Ovary (tissue), 3 donors: Measurements from ENCODE around the gene CARTPT.

ENCODE experiments used
- POLR2A ChIP-seq: fragments of 450-650 bp; IDR thresholded peaks from one replicate; pipeline ENCODE4 v1.6.1; 2017; ENCODE audit warnings: antibody characterized with exemption, mild to moderate bottlenecking, moderate library complexity
- TF ChIP-seq, protein P1 (sequence below), 3 donors: fragments of 450-650 bp in 2 of 3; fragments of 200-600 bp in 1 of 3; IDR thresholded peaks; one replicate each; pipeline versions ENCODE4 v1.5.1 to v1.8.0; 2016 to 2022; ENCODE audit warnings: antibody characterized with exemption in 3 of 3, mild to moderate bottlenecking in 1 of 3
- donor health status: DM: no; HTN: no; CAD: no.

DNA sequence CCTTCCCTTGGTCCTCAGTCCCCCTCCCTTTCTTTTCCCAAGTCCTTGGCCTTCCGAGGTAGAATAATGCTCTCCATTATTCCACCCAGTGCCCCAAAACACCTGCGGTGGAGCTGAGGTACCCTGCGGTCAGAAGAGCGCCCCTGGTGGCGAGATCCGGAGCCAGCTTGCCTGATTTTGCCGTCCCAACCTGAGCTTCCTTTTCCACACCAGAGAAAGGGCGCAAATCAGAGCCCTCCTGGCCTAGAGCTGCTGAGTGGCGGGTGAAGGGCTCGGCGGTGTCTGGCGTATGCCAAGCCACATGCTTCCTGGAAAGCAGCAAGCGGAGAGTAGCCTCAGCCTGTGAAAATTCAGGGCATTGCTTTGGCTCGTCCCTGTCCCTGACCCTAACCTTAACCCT, 21.1 kb upstream of the CARTPT start:
- TF ChIP-seq, protein P1, sequence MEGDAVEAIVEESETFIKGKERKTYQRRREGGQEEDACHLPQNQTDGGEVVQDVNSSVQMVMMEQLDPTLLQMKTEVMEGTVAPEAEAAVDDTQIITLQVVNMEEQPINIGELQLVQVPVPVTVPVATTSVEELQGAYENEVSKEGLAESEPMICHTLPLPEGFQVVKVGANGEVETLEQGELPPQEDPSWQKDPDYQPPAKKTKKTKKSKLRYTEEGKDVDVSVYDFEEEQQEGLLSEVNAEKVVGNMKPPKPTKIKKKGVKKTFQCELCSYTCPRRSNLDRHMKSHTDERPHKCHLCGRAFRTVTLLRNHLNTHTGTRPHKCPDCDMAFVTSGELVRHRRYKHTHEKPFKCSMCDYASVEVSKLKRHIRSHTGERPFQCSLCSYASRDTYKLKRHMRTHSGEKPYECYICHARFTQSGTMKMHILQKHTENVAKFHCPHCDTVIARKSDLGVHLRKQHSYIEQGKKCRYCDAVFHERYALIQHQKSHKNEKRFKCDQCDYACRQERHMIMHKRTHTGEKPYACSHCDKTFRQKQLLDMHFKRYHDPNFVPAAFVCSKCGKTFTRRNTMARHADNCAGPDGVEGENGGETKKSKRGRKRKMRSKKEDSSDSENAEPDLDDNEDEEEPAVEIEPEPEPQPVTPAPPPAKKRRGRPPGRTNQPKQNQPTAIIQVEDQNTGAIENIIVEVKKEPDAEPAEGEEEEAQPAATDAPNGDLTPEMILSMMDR (IDR thresholded peaks at IDR 0.05), result no peak
- no peak for TF ChIP-seq POLR2A
